HCT116 (cell line): Measurements from ENCODE around the gene NOTCH1. TPM values are rescaled to one million over a fixed set of nuclear protein-coding genes. Genes with fewer than 3 reads are reported as not detected.

Experiments
- ATAC-seq: fragments of 200-7000 bp; cut with Tn5 transposase; 2 replicates; pipeline ENCODE4 v1.9.1; 2020; ENCODE audit warnings: mild to moderate bottlenecking, moderate library complexity
- BruUV-seq: library from RNA; stranded (reverse); fragments of 400-500 nt; replicated peaks from 2 replicates; lab custom pipeline; 2021; lab: Mats Ljungman, UMichigan
- CTCF ChIA-PET: fragments of 300-600 bp; sonication (Branson Sonifier 250); formaldehyde crosslinking; loops from one replicate; lab custom pipeline; 2021; ENCODE audit warnings: antibody characterized with exemption; lab: Charles Lee
- POLR2A ChIA-PET: fragments of 300-600, 350-600 bp; sonication (Branson Sonifier 250); formaldehyde crosslinking; loops from one replicate; lab custom pipeline; 2021; ENCODE audit warnings: antibody characterized with exemption; lab: Charles Lee
- RAD21 ChIA-PET, 2 experiments: fragments of 300-600 bp; sonication (Branson Sonifier 250); formaldehyde crosslinking; loops; one replicate each; lab custom pipeline; 2023; ENCODE audit warnings: low total read pairs in 2 of 2; ENCODE audit not compliant: uncharacterized antibody in 2 of 2, unreplicated experiment in 2 of 2, low non-redundant PET in 1 of 2; lab: Charles Lee
- DNase-seq: peaks from one replicate; pipeline ENCODE4 v3.0.0-alpha.2; 2010; ENCODE audit warnings: low read depth, low spot score
- H2AFZ ChIP-seq: fragments of 200-600 bp; shearing (Covaris generic), sonication (generic); 2 replicates; pipeline ENCODE4 v1.6.1; 2017; ENCODE audit warnings: low read depth, mixed run types, mixed read lengths, antibody characterized with exemption, low read length; ENCODE audit not compliant: poor library complexity, severe bottlenecking
- H3K27ac ChIP-seq: 2 replicates; pipeline ENCODE4 v1.5.1; 2012; ENCODE audit warnings: low read depth, low read length
- H3K27me3 ChIP-seq: fragments of 200-600 bp; sonication (generic); 2 replicates; pipeline ENCODE4 v1.6.1; 2016; ENCODE audit warnings: mixed run types, low read length, mixed read lengths; ENCODE audit not compliant: insufficient read depth
- H3K36me3 ChIP-seq, 2 experiments: fragments of 200-500 bp in 1 of 2; fragments of 200-600 bp in 1 of 2; sonication (Bioruptor generic) in 1 of 2; sonication (generic) in 1 of 2; 2 replicates each; pipeline versions ENCODE4 v1.5.1 to v1.6.1; 2014 to 2016; ENCODE audit warnings: low read length in 2 of 2, inconsistent platforms in 1 of 2, mixed read lengths in 1 of 2, mixed run types in 1 of 2; ENCODE audit not compliant: insufficient read depth in 2 of 2, control insufficient read depth in 1 of 2
- H3K4me1 ChIP-seq, 2 experiments: fragments of 200-600 bp in 1 of 2; sonication (generic) in 1 of 2; 2 replicates each; pipeline versions ENCODE4 v1.5.1 to v1.6.1; 2012 to 2017; ENCODE audit warnings: low read length in 2 of 2, inconsistent platforms in 1 of 2, mild to moderate bottlenecking in 1 of 2, mixed read lengths in 1 of 2, mixed run types in 1 of 2, moderate library complexity in 1 of 2; ENCODE audit not compliant: insufficient read depth in 2 of 2, control insufficient read depth in 1 of 2
- H3K4me2 ChIP-seq: fragments of 200-600 bp; sonication (generic); 2 replicates; pipeline ENCODE4 v1.6.1; 2017; ENCODE audit warnings: mixed run types, low read length, mixed read lengths
- H3K4me3 ChIP-seq, 2 experiments: fragments of 200-600 bp in 1 of 2; sonication (generic) in 1 of 2; replicated peaks in 1 of 2; 2 replicates each; pipeline ENCODE4 v1.5.1; 2011 to 2016; ENCODE audit warnings: low read length in 2 of 2, control low read depth in 1 of 2, low read depth in 1 of 2, mild to moderate bottlenecking in 1 of 2, mixed read lengths in 1 of 2, mixed run types in 1 of 2
- H3K79me2 ChIP-seq: fragments of 200-600 bp; sonication (generic); 2 replicates; pipeline ENCODE4 v1.6.1; 2017; ENCODE audit warnings: mild to moderate bottlenecking, mixed run types, low read length, moderate library complexity, mixed read lengths; ENCODE audit not compliant: insufficient read depth
- H3K9ac ChIP-seq: fragments of 200-600 bp; sonication (generic); 2 replicates; pipeline ENCODE4 v1.6.1; 2016; ENCODE audit warnings: low read length, mixed read lengths
- H3K9me2 ChIP-seq: fragments of 200-600 bp; sonication (generic), shearing (Covaris generic); 2 replicates; pipeline ENCODE4 v1.6.1; 2017; ENCODE audit warnings: mixed run types, mild to moderate bottlenecking, moderate library complexity; ENCODE audit not compliant: insufficient read depth
- H3K9me3 ChIP-seq, 2 experiments: fragments of 200-500 bp in 1 of 2; fragments of 200-600 bp in 1 of 2; sonication (Bioruptor generic) in 1 of 2; sonication (generic) in 1 of 2; 2 replicates each; pipeline ENCODE4 v1.6.1; 2014 to 2017; ENCODE audit warnings: low read length in 2 of 2, mixed read lengths in 2 of 2, inconsistent platforms in 1 of 2, low read depth in 1 of 2, mild to moderate bottlenecking in 1 of 2, mixed run types in 1 of 2, moderate library complexity in 1 of 2; ENCODE audit not compliant: control insufficient read depth in 1 of 2, insufficient read depth in 1 of 2
- H4K20me1 ChIP-seq: fragments of 200-600 bp; sonication (generic), shearing (Covaris generic); 2 replicates; pipeline ENCODE4 v1.6.1; 2017; ENCODE audit warnings: mixed run types, mild to moderate bottlenecking, moderate library complexity; ENCODE audit not compliant: insufficient read depth
- CBX3 ChIP-seq: IDR thresholded peaks from 2 replicates; pipeline ENCODE4 v1.6.1; 2012; ENCODE audit warnings: low read depth
- intact Hi-C: fragments of 100-400 bp; cut with micrococcal nuclease; formaldehyde crosslinking; loops from 2 replicates; pipeline ENCODE4 v1.10.0; 2022
- total RNA-seq: library from RNA; stranded (reverse); gene quantifications from one replicate; pipeline ENCODE4 v1.2.1, GENCODE V29; 2021; ENCODE audit not compliant: unreplicated experiment
- TF ChIP-seq, protein P1 (sequence below): IDR thresholded peaks from 2 replicates; pipeline ENCODE4 v1.6.1; 2012; ENCODE audit warnings: low read depth
- TF ChIP-seq, protein P2 (sequence below): IDR thresholded peaks from 2 replicates; pipeline ENCODE4 v1.6.1; 2012

Gene NOTCH1
- total RNA-seq, 1 experiment from 2014 or later: 36.2 TPM

DNA sequence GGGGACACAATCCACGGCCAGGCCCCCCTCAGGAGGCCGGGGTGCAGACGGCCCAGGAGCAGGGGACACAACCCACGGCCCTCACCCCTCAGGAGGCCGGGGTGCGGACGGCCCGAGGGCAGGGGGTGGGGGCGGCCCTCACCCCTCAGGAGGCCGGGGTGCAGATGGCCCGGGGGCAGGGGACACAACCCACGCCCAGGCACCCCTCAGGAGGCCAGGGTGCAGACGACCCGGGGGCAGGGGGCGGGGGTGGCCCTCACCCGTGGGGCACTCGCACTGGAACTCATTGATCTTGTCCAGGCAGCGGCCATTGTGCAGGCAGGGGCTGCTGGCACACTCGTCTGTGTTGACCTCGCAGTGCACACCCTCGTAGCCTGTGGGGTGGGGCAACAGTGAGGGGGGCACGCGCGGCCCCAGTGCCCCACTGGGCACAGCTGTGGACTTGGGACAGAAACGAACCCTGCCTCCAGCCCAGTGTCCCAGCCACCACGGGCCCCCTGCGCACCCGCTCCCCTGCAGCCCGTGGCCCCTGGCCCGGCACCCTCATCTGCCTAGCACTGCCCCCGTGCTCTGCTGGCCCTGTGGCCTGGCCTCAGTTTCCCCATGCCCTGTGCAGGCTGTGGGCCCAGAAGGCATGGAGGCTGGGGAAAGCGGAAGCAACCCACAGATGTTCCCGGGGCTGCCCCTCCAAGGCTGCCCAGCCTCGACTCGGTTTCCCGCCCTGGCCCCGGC lies 28.7 kb downstream of the NOTCH1 start (continued):
- TF ChIP-seq, protein P1, sequence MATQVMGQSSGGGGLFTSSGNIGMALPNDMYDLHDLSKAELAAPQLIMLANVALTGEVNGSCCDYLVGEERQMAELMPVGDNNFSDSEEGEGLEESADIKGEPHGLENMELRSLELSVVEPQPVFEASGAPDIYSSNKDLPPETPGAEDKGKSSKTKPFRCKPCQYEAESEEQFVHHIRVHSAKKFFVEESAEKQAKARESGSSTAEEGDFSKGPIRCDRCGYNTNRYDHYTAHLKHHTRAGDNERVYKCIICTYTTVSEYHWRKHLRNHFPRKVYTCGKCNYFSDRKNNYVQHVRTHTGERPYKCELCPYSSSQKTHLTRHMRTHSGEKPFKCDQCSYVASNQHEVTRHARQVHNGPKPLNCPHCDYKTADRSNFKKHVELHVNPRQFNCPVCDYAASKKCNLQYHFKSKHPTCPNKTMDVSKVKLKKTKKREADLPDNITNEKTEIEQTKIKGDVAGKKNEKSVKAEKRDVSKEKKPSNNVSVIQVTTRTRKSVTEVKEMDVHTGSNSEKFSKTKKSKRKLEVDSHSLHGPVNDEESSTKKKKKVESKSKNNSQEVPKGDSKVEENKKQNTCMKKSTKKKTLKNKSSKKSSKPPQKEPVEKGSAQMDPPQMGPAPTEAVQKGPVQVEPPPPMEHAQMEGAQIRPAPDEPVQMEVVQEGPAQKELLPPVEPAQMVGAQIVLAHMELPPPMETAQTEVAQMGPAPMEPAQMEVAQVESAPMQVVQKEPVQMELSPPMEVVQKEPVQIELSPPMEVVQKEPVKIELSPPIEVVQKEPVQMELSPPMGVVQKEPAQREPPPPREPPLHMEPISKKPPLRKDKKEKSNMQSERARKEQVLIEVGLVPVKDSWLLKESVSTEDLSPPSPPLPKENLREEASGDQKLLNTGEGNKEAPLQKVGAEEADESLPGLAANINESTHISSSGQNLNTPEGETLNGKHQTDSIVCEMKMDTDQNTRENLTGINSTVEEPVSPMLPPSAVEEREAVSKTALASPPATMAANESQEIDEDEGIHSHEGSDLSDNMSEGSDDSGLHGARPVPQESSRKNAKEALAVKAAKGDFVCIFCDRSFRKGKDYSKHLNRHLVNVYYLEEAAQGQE: no peak
- TF ChIP-seq CBX3: no peak

DNA sequence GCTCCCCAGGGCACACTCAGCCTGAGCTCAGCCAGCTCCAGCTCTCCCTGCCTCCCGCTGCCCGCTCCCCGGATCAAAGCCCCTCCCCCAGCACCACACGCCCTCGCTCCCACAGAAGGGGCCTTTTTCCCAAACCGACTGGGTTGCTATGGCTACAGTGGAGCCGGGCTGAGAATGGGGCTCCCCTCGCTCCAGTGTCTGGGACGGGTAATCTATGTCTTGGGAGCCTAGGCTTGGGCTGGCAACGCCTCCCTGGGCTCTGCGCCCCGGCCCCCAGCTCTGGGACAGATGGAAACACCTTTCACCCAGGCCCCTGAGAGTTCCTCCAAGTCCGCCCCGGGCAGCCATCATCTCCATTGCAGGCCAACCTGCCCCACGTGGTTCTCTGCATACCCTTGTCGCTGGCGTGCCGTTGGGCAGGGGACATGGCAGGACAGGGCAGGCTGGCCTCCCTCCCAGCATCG lies 29.6 kb downstream of the NOTCH1 start:
- TF ChIP-seq, protein P1: no peak
- TF ChIP-seq, protein P2, sequence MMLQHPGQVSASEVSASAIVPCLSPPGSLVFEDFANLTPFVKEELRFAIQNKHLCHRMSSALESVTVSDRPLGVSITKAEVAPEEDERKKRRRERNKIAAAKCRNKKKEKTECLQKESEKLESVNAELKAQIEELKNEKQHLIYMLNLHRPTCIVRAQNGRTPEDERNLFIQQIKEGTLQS: no peak
- no peak overlapping the region for H3K4me3 ChIP-seq
- H3K79me2 ChIP-seq: no peaks in the 10 kb centered on the region
- no peaks in the 10 kb centered on the region for H4K20me1 ChIP-seq
- no peak for ATAC-seq
- H3K4me2 ChIP-seq: no peak overlapping the region
- H3K9me2 ChIP-seq: no peaks in the 10 kb centered on the region
- no peaks in the 10 kb centered on the region for H3K27me3 ChIP-seq
- H3K4me1 ChIP-seq: no peaks in the 10 kb centered on the region
- no TSS peak for BruUV-seq
- CTCF ChIA-PET: no interaction called here
- H3K27ac ChIP-seq: no peak overlapping the region
- intact Hi-C loops: no loop called here
- H3K36me3 ChIP-seq: peaks cover 9 to 31% of the 10 kb centered on the region in 2 experiments; a peak in 3 of 4 replicates
- H2AFZ ChIP-seq: no peak overlapping the region
- no peak for DNase-seq
- POLR2A ChIA-PET: no interaction called here
- RAD21 ChIA-PET: no interaction called here
- H3K9me3 ChIP-seq: no peaks in the 10 kb centered on the region
- no peak overlapping the region for H3K9ac ChIP-seq
